Activated naive CD4-positive, alpha-beta T cell treated with anti-CD3 and anti-CD28 coated beads, Interleukin-2, amount 10 ng/mL, durations not matched to agents 7 days and 5 days (primary cell): ENCODE measurements around the gene HOXB13.

ENCODE experiments used
- CTCF ChIA-PET: fragments of 350-600 bp; sonication (Branson Sonifier 250); formaldehyde crosslinking; loops from one replicate; lab custom pipeline; 2021; ENCODE audit warnings: antibody characterized with exemption; lab: Charles Lee
- DNase-seq: peaks from one replicate; pipeline ENCODE4 v3.0.0-alpha.2; 2020
- H3K27ac Mint-ChIP-seq: one replicate; pipeline ENCODE4 v1.8.0; 2021; ENCODE audit warnings: mild to moderate bottlenecking, moderate library complexity, mixed read lengths
- H3K27me3 Mint-ChIP-seq: one replicate; pipeline ENCODE4 v1.8.0; 2021; ENCODE audit warnings: mild to moderate bottlenecking, mixed read lengths
- H3K36me3 Mint-ChIP-seq: one replicate; pipeline ENCODE4 v1.8.0; 2021; ENCODE audit warnings: mixed read lengths
- H3K4me1 Mint-ChIP-seq: one replicate; pipeline ENCODE4 v1.8.0; 2021; ENCODE audit warnings: mixed read lengths
- H3K4me3 Mint-ChIP-seq: one replicate; pipeline ENCODE4 v1.8.0; 2021; ENCODE audit warnings: mild to moderate bottlenecking, moderate library complexity, mixed read lengths
- H3K9me3 Mint-ChIP-seq: one replicate; pipeline ENCODE4 v1.8.0; 2021; ENCODE audit warnings: mixed read lengths

Gene HOXB13

GRCh38 chr17:48753794-48754499 lies 25.4 kb upstream of the HOXB13 start:
- H3K36me3 Mint-ChIP-seq = peaks cover 1% of the 10 kb centered on the region
- H3K9me3 Mint-ChIP-seq = no peaks in the 10 kb centered on the region
- no peak overlapping the region for H3K27ac Mint-ChIP-seq
- H3K4me3 Mint-ChIP-seq = no peak overlapping the region
- CTCF ChIA-PET = interaction anchor here (0.6 kb wide), 2 partner anchors 62 to 81 kb away, joined by 3 read pairs; no protein-coding TSS in a partner anchor
- peaks cover 99% of the 10 kb centered on the region for H3K27me3 Mint-ChIP-seq
- DNase-seq = no peak
- peaks cover 3% of the 10 kb centered on the region for H3K4me1 Mint-ChIP-seq

- no peaks in the 10 kb centered on the region for H3K9me3 Mint-ChIP-seq
- CTCF ChIA-PET = no interaction called here
- H3K27me3 Mint-ChIP-seq = peaks cover 98% of the 10 kb centered on the region
- no peak overlapping the region for H3K4me3 Mint-ChIP-seq
- peaks cover 3% of the 10 kb centered on the region for H3K4me1 Mint-ChIP-seq
- peak overlapping the region; percentile 2 for H3K27ac Mint-ChIP-seq
- peaks cover 1% of the 10 kb centered on the region for H3K36me3 Mint-ChIP-seq
- DNase-seq = no peak
These were observed 24.1 kb upstream of the HOXB13 start for GRCh38 chr17:48752399-48753288.

GRCh38 chr17:48751733-48752398 lies 23.3 kb upstream of the HOXB13 start:
- Mint-ChIP-seq H3K27me3 (peaks cover 98% of the 10 kb centered on the region), H3K27ac (no peak overlapping the region), H3K9me3 (no peaks in the 10 kb centered on the region), H3K4me1 (peaks cover 3% of the 10 kb centered on the region), H3K4me3 (no peak overlapping the region), H3K36me3 (peaks cover 1% of the 10 kb centered on the region)
- no peak for DNase-seq
- CTCF ChIA-PET = interaction anchor here (1.4 to 2.3 kb wide), 6 partner anchors 28 to 134 kb away, joined by 3 to 13 read pairs (median 5); partner anchors contain the start of genes HOXB9 and PRAC2

GRCh38 chr17:48751172-48751571 lies 22.6 kb upstream of the HOXB13 start:
- Mint-ChIP-seq H3K27me3 (peaks cover 98% of the 10 kb centered on the region), H3K4me1 (peaks cover 4% of the 10 kb centered on the region), H3K36me3 (peaks cover 2% of the 10 kb centered on the region), H3K4me3 (no peak overlapping the region), H3K27ac (no peak overlapping the region), H3K9me3 (no peaks in the 10 kb centered on the region)
- CTCF ChIA-PET = interaction anchor here (1.4 to 2.3 kb wide), 6 partner anchors 27 to 133 kb away, joined by 3 to 13 read pairs (median 5); partner anchors contain the start of genes HOXB9 and PRAC2
- no peak for DNase-seq

DNA sequence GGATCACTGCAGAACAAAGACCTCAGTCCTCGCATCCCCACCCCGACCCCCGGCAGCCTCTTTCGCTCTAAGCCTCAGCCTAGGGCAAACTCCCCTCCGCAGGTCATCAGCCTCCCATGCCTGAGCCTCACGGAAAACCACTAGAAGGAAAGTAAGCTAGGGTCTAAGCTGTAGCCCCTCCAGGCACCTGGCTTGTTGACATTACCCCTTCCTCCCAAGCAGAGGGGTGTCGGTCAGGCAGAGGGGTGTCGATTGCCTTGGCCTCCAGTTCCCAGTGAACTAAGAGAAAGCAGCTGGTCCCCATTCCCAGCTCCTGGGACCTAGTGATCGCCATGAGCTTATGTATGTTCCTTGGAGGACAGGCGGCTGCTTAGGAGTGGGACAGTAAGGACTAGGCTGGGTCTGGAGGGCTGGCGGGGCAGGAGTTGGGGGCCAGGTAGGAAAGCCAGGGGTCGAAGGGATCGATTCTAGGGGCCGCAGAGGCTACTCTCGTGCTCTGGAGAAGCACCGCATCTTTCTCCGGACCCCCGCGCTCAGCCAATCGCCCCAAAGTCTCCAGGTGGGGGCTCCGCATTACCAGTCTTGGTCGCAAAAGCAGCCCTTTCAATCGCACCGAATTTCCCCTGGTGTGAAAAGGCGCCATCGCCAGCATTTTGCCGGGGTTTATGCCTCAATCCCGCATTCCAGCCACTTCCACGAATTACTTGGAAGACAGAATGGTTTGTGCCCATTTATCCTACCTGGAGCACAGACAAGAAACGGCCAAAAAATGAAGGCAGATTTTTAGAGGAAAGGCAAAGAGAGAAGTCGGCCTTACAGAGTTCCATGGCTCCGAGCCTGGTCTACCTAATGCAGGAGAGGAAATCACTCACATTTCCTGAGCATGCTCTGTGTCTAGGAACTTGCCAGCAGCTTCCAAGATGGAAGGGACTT lies 21.3 kb upstream of the HOXB13 start:
- no peak overlapping the region for H3K4me3 Mint-ChIP-seq

GRCh38 chr17:48748718-48749566 lies 20.4 kb upstream of the HOXB13 start:
- H3K27me3 Mint-ChIP-seq = peaks cover 98% of the 10 kb centered on the region
- H3K4me3 Mint-ChIP-seq = no peak overlapping the region
- CTCF ChIA-PET = interaction anchor here (0.9 to 1.5 kb wide), 2 partner anchors 10 to 25 kb away, joined by 3 read pairs; no protein-coding TSS in a partner anchor
- H3K9me3 Mint-ChIP-seq = no peaks in the 10 kb centered on the region
- peaks cover 2% of the 10 kb centered on the region for H3K36me3 Mint-ChIP-seq
- peak overlapping the region; percentile 51 for H3K27ac Mint-ChIP-seq
- peaks cover 6% of the 10 kb centered on the region for H3K4me1 Mint-ChIP-seq
- DNase-seq = no peak

More for the DNA sequence above, 21.3 kb upstream of the HOXB13 start:
- Mint-ChIP-seq H3K4me1 (peaks cover 6% of the 10 kb centered on the region), H3K27ac (no peak overlapping the region), H3K36me3 (peaks cover 2% of the 10 kb centered on the region), H3K27me3 (peaks cover 98% of the 10 kb centered on the region), H3K9me3 (no peaks in the 10 kb centered on the region)
- DNase-seq = no peak
- CTCF ChIA-PET = interaction anchor here (1.5 to 2.3 kb wide), 4 partner anchors 26 to 129 kb away, joined by 3 to 13 read pairs (median 8); partner anchors contain the start of gene PRAC2

DNA sequence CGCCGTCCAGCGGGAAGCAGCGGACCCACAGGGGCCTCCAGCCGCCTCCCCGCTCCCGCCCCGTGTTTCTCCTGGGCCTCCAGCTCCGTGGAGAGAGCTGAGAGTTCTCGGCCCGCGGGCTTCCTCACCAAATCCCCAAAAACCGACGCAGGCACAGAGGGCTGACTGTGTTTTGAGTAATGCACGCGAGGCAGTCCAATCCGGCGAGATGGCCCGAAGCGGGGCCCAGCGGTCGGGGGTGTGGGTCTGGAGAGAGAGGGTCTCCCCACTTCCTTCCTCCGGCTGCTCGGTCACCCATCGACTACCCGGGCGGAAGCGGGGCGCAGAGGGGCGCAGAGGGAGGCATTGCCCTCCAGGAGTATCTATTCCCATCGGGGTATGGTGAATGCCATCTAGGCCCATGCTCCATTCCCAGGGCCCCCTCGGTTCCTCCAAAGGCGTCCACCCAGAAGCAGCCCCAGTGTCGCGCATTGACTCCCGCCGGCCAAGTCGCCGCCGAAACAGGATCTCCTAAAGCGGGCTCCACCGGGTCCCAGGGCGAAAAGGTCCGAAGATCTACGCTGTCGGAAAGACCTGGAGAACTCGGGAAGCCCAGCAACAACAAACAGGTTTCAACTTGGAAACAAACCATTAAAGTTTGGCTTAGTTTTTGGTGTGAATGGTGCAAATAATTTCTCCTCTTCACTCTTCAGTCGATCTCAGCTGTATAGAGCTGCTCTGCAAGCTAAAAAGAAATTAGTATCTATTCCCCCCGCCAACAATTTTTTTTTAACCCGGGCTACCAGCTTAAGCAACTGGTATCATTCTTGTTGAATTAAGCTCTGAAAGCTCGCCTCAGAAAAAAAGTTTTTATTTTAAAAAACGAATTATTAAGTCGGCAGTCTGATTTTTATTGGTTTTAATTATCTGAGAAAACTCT lies 19.2 kb upstream of the HOXB13 start:
- Mint-ChIP-seq H3K27ac (no peak overlapping the region), H3K9me3 (no peaks in the 10 kb centered on the region), H3K27me3 (peaks cover 98% of the 10 kb centered on the region), H3K4me1 (peaks cover 6% of the 10 kb centered on the region), H3K36me3 (peaks cover 2% of the 10 kb centered on the region), H3K4me3 (no peak overlapping the region)
- CTCF ChIA-PET = interaction anchor here (0.9 to 5.9 kb wide), 3 partner anchors 9 to 28 kb away, joined by 3 to 28 read pairs (median 3); partner anchors contain the start of genes PRAC1 and PRAC2
- no peak for DNase-seq

DNA sequence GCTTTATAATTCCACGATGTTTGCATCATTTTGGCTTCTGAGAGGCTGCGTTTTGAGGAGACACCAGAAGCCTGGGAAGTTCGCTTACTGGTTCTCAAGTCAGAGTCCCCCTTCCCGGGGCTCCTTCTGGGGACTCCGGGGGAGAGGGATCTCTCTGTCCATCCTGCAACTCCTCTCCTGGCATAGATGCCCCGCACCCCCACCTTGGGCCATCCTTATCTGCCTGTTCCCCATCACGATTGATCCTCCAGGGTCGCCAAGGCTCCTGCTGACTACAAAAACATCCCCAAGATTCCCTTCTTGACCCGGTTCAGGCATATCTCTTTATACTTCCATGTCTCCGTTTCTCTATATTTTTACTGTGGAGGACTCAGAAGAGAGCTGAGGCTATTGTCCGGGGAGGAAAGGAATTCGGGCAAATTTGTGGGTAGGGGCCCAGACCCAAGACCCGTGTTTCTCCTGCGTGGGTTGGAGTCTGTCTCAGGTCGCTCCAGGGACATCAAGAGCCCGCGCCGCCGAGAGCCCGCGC lies 18.4 kb upstream of the HOXB13 start:
- H3K27me3 Mint-ChIP-seq = peaks cover 98% of the 10 kb centered on the region
- peak overlapping the region; percentile 37 for H3K27ac Mint-ChIP-seq
- H3K36me3 Mint-ChIP-seq = peaks cover 2% of the 10 kb centered on the region
- CTCF ChIA-PET = interaction anchor here (1.2 to 5.9 kb wide), 3 partner anchors 23 to 30 kb away, joined by 3 to 28 read pairs (median 5); partner anchors contain the start of genes PRAC1 and PRAC2
- DNase-seq = no peak
- peaks cover 6% of the 10 kb centered on the region for H3K4me1 Mint-ChIP-seq
- H3K9me3 Mint-ChIP-seq = no peaks in the 10 kb centered on the region
- H3K4me3 Mint-ChIP-seq = no peak overlapping the region

DNA sequence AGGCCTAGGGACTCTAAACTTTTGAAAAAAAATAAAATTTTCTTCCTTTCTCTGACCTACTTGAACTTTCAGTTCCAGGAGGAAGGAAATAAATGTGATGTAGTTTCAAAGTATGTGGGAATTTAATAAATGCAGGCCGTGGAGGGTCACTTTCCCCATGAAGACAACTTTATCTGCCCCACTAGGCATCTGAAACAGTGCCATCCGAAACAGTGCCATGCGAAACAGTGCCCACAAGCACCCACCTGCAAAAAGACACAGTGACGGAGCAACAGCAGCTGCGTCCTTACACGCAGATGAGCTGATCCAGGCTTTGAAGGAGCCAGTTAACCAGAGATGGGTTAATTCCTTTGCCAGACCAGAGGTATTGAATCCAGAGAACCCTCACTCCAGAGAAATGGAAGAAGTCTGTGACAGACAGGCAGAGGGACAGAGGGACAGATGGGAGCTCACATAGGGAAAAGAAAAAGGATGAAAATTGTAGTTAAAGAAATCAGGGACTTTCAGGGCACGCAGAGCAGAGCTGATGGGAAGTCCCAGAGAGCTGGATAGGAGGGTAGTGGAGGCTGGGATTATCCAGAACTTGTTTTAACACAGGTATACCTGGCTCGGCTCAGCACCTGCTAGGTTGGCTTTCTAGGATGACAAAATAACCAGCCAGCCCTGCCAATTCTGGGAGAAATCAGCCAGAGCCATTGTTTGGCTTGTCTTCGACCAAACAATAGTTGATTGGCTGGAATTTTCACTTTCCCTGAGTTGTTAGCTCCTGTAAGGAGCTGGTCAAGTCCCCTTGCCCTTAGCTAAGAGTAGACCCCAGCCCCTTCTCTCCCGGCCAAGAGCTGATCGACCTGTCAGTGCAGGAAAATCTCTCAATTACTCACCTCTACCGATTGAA lies 17.1 kb upstream of the HOXB13 start:
- Mint-ChIP-seq H3K9me3 (no peaks in the 10 kb centered on the region), H3K36me3 (peaks cover 2% of the 10 kb centered on the region), H3K27me3 (peaks cover 98% of the 10 kb centered on the region), H3K4me1 (peaks cover 6% of the 10 kb centered on the region), H3K4me3 (no peak overlapping the region), H3K27ac (no peak overlapping the region)
- DNase-seq = no peak
- CTCF ChIA-PET = interaction anchor here (1.3 to 5.9 kb wide), 3 partner anchors 22 to 109 kb away, joined by 4 to 28 read pairs (median 5); partner anchors contain the start of genes PRAC1 and PRAC2

DNA sequence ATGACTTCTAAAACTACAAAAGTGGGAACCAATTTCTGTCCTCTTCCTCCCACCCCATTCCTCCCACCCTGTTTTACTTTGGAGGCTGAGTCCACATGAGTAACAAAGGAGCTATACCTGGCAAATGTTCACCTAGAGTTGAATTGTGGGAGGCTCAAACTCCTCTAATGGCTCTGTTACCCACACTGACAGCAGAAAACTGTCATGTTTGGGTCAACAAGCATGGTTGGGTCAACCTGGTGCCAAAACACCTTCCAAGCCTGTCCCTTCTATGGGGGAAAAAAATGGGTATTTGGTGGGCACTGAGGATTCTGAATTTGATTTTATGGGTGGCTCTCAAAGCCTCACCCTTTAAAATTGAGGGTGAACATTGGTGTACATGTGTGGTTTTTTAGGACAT lies 12.0 kb upstream of the HOXB13 start:
- no peak overlapping the region for H3K27ac Mint-ChIP-seq
- no peaks in the 10 kb centered on the region for H3K9me3 Mint-ChIP-seq
- CTCF ChIA-PET = no interaction called here
- H3K4me3 Mint-ChIP-seq = no peak overlapping the region
- peaks cover 100% of the 10 kb centered on the region for H3K27me3 Mint-ChIP-seq
- H3K36me3 Mint-ChIP-seq = no peaks in the 10 kb centered on the region
- peaks cover 3% of the 10 kb centered on the region for H3K4me1 Mint-ChIP-seq
- no peak for DNase-seq
